HEK293T (cell line): ENCODE results near the gene ABR.

Experiments used
- CTCF ChIA-PET: fragments of 350-600 bp; formaldehyde crosslinking; extraction: SDS; loops from one replicate; lab custom pipeline; 2021; ENCODE audit warnings: antibody characterized with exemption, inconsistent platforms; lab: Yijun Ruan, JAX
- POLR2A ChIA-PET: fragments of 350-600 bp; formaldehyde crosslinking; extraction: SDS; loops from one replicate; lab custom pipeline; 2020; ENCODE audit warnings: antibody characterized with exemption, inconsistent platforms; lab: Yijun Ruan, JAX
- DNase-seq: peaks from one replicate; pipeline ENCODE4 v3.0.0; 2012; ENCODE audit warnings: mixed read lengths; ENCODE audit errors: extremely low spot score
- ARNT ChIP-seq: fragments of 450-650 bp; IDR thresholded peaks from 2 replicates; pipeline ENCODE4 v1.6.1; 2017; ENCODE audit warnings: mild to moderate bottlenecking
- BHLHE40 ChIP-seq: fragments of 450-650 bp; IDR thresholded peaks from 2 replicates; pipeline ENCODE4 v1.6.1; 2016; ENCODE audit warnings: mild to moderate bottlenecking, moderate library complexity, borderline replicate concordance
- CTBP1 ChIP-seq: fragments of 450-650 bp; IDR thresholded peaks from 2 replicates; pipeline ENCODE4 v1.6.1; 2016; ENCODE audit warnings: borderline replicate concordance
- ELF4 ChIP-seq: fragments of 450-650 bp; IDR thresholded peaks from 2 replicates; pipeline ENCODE4 v1.6.1; 2017; ENCODE audit warnings: antibody characterized with exemption
- FOXA1 ChIP-seq: fragments of 450-650 bp; IDR thresholded peaks from 2 replicates; pipeline ENCODE4 v1.6.1; 2016; ENCODE audit warnings: mild to moderate bottlenecking
- FOXK2 ChIP-seq: fragments of 450-650 bp; IDR thresholded peaks from 2 replicates; pipeline ENCODE4 v1.6.1; 2016; ENCODE audit warnings: mild to moderate bottlenecking
- FOXM1 ChIP-seq: fragments of 450-650 bp; IDR thresholded peaks from 2 replicates; pipeline ENCODE4 v1.6.1; 2017; ENCODE audit warnings: mild to moderate bottlenecking, borderline replicate concordance
- HDGF ChIP-seq: fragments of 450-650 bp; IDR thresholded peaks from 2 replicates; pipeline ENCODE4 v1.6.1; 2017; ENCODE audit warnings: antibody characterized with exemption, borderline replicate concordance
- L3MBTL2 ChIP-seq: fragments of 450-650 bp; conservative IDR thresholded peaks from 2 replicates; pipeline ENCODE4 v1.6.1; 2016; ENCODE audit warnings: mild to moderate bottlenecking
- LEF1 ChIP-seq: fragments of 450-650 bp; IDR thresholded peaks from 2 replicates; pipeline ENCODE4 v1.6.1; 2017; ENCODE audit warnings: mild to moderate bottlenecking, borderline replicate concordance
- NFRKB ChIP-seq: fragments of 450-650 bp; IDR thresholded peaks from 2 replicates; pipeline ENCODE4 v1.6.1; 2016; ENCODE audit warnings: mild to moderate bottlenecking, moderate library complexity
- SP1 ChIP-seq: fragments of 450-650 bp; IDR thresholded peaks from 2 replicates; pipeline ENCODE4 v1.6.1; 2017
- SUZ12 ChIP-seq: fragments of 450-650 bp; IDR thresholded peaks from 2 replicates; pipeline ENCODE4 v1.6.1; 2016; ENCODE audit warnings: mild to moderate bottlenecking
- TARDBP ChIP-seq: fragments of 450-650 bp; IDR thresholded peaks from 2 replicates; pipeline ENCODE4 v1.6.1; 2016
- ZNF384 ChIP-seq: fragments of 450-650 bp; IDR thresholded peaks from 2 replicates; pipeline ENCODE4 v1.6.1; 2016
- TF ChIP-seq, protein P1 (sequence below): fragments of 450-650 bp; IDR thresholded peaks from 2 replicates; pipeline ENCODE4 v1.6.1; 2016

Gene ABR

DNA sequence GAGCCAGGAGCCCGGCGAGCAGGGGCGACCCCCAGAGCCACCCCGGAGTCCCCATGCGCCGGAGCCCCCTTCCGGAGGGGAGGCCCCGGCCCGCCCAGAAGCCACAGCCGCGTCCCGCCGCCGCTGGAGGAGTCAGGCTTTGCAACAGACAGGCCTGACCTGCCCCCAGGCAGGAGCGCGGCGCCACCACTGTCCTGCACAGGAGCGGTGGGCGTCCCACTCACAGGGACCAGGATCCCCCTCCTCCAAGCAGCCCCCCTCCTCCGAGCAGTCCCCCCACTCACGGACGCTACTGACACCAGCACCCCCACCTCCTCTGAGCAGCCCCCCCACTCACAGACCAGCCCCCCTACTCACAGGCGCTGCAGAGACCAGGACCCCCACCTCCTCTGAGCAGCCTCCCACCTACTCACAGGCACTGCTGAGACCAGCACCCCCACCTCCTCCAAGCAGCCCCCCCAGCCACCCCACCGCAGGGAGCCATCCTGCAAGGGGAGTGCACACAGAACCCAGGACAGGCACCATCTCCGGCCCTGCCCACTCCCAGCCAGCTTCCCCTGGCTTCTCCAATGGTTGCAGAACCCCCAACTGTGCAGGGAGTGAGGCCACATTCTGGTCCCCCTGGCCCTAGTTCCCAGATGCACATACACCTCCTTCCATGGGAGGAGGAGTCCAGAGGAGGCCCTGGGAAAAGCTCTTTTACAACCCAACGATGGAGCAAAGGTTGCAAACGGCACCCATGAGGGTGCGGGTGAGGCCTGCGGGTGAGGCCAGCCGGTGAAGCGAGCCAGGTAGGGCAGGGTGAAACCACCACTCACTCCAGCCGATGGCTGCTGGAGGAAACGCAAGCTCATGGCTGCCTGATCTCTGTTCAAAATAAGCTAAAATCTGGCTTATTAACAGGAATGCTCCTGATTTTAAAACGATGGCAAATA, 69.9 kb downstream of the ABR start:
- DNase-seq, result no peak
- ChIA-PET POLR2A (interaction anchor here (1.1 to 1.3 kb wide), 2 partner anchors 14 to 68 kb away, joined by 3 read pairs; no protein-coding TSS in a partner anchor), CTCF (interaction anchor here (1.1 to 2.0 kb wide), 3 partner anchors 13 to 53 kb away, joined by 3 to 7 read pairs (median 7); no protein-coding TSS in a partner anchor)
- no peak for TF ChIP-seq BHLHE40
- TF ChIP-seq, protein P1, sequence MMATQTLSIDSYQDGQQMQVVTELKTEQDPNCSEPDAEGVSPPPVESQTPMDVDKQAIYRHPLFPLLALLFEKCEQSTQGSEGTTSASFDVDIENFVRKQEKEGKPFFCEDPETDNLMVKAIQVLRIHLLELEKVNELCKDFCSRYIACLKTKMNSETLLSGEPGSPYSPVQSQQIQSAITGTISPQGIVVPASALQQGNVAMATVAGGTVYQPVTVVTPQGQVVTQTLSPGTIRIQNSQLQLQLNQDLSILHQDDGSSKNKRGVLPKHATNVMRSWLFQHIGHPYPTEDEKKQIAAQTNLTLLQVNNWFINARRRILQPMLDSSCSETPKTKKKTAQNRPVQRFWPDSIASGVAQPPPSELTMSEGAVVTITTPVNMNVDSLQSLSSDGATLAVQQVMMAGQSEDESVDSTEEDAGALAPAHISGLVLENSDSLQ, result no peak
- no peak for TF ChIP-seq TARDBP
- no peak for TF ChIP-seq ARNT
- TF ChIP-seq L3MBTL2, result no peak
- TF ChIP-seq CTBP1, result no peak
- no peak for TF ChIP-seq LEF1
- no peak for TF ChIP-seq ZNF384
- no peak for TF ChIP-seq SP1
- TF ChIP-seq ELF4, result no peak
- TF ChIP-seq FOXM1, result no peak
- no peak for TF ChIP-seq NFRKB
- TF ChIP-seq SUZ12, result no peak
- no peak for TF ChIP-seq HDGF
- TF ChIP-seq FOXK2, result no peak

DNA sequence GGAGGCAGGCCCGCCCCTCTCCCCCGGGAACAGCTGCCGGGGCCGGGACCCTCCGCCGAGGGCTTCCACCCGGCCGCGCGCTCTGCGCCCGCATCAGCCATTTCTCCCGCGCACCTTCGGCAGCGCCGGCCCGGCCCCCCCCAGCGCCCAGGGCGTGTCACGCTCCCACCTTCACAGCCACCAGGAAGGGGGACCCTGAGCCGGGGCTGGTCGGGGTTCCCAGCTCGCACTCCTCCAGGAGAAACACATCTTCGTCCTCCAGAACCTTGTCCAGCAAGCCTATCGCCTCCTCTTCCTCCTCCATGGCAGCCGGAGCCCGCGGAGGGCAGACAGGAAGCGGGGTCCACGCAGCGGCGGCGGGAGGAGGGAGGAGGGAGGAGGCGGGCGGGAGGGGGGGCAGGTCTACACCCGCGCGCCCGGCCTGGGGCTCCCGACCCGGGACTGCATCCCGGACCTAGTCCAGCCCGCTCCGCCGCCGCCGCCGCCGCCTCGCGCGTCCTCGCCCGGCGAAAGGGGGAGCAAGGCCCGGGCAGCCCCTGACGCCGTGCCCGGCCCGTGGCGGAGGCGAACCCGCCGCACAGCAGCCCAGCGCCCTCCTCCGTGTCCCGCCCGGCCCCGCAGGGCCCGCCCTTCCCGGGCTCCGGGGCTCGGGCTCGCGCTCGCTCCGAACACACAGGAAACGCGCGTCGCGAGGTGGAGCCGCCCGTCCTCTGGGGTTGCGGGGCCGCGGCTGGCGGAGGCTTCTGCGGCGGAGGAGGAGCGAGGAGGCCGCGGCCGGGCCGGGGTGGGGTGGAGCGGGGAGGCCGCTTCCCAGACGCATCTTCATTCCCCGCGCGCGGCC, 70.8 kb downstream of the ABR start:
- ChIA-PET POLR2A (no interaction called here), CTCF (no interaction called here)
- DNase-seq, result peak; percentile 55
- TF ChIP-seq FOXM1 (peak; percentile 27; the same call in 1 of the 2 replicates), FOXA1 (no peak)

DNA sequence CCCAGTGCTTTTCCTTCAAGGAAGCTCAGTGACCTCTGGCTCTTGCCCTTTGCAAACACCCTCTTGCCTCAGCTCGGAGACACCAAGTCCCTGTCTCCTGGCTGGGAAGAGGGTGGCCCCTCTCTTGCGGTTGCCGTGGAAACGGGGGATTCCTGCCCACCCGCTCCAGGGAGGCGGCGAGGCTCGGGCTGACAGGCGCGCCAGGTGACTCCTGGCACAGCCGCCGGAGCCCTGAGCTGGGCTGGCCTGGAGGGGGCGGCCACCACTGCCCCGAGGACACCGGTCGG, 71.4 kb downstream of the ABR start:
- DNase-seq, result no peak
- no peak for TF ChIP-seq TARDBP
- no peak for TF ChIP-seq FOXM1
- TF ChIP-seq FOXK2, result no peak
- TF ChIP-seq NFRKB, result no peak
- no peak for TF ChIP-seq FOXA1
- TF ChIP-seq ARNT, result no peak
- TF ChIP-seq CTBP1, result no peak
- ChIA-PET POLR2A (no interaction called here), CTCF (no interaction called here)

DNA sequence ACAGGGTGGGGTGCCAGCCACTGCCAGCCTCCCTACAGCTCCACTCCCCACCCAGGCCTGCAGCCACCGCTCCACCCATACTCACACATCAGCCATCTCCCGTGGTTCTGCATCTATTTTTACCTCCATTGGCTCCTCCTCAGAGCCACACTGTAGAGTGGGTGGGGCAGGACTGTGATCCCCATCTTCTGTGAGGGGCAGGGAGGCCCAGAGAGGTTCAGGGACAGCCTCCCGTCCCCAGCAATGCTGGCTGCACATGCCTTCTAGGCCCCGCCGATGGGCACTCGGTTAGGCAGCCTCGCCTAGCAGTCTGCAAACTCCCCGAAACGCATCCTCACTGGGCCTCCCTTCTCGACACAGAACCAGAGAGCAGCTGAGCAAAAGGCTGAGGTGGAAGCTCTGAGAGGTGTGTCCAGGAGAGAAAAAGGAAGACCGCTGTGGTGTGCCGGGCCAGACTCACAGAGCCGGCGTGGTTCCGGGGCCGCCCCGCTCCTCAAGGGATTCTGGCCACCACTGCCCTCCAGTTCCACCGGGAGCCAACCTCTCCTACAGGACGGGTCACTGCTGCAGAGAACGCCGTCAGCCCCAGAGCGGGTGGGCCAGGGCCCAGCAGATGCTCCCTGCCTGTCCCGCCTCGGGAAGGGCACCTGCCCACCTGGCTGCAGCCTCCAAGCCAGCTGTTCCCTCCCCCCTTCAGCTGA, 71.9 kb downstream of the ABR start:
- ChIA-PET POLR2A (no interaction called here), CTCF (interaction anchor here (0.6 kb wide), 1 partner anchor 48 kb away, joined by 4 read pairs; no protein-coding TSS in a partner anchor)
- TF ChIP-seq LEF1 (no peak), SP1 (no peak), NFRKB (no peak), CTBP1 (no peak), FOXA1 (no peak), ELF4 (no peak), SUZ12 (no peak), FOXK2 (no peak), ARNT (no peak), L3MBTL2 (no peak), TARDBP (no peak), HDGF (no peak), FOXM1 (no peak), ZNF384 (no peak), BHLHE40 (no peak)
- TF ChIP-seq, protein P1, result no peak
- no peak for DNase-seq

DNA sequence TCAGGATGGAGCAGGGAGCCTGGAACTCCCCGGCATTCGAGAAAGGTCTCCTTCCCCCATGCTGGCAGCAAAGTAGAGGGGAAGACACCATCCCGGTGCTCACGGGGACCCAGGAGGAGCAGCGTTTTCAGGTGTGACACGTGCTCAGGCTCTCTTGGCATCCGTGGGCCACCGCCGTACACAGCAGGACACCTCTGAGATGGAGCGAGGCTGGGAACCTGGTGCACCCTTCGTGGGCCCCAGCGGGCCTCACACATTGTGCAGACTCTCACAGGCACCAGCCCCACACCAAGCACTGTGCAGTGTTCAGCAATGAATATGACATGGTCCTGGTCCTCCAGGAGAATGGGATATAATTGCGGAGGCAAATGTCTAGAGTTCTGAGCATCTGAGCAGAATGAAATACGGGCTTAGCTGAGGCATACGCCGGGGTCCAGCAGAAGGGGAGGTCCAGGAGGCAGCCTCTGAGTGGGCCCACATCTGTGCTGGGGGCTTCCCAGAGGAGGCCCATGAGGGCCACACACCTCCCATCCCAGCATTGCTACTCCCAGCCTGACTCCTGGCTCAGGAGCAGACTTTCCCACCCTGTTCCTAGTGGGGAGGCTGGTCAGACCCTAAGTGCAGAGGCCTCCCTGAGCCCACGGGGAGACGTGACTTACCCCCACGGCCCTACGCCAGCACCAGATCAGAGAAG, 72.6 kb downstream of the ABR start:
- TF ChIP-seq SP1 (no peak), ARNT (no peak), LEF1 (no peak), TARDBP (no peak), HDGF (no peak)
- POLR2A ChIA-PET, result no interaction called here
- DNase-seq, result no peak
- CTCF ChIA-PET, result interaction anchor here (0.6 kb wide), 1 partner anchor 47 kb away, joined by 4 read pairs; no protein-coding TSS in a partner anchor

DNA sequence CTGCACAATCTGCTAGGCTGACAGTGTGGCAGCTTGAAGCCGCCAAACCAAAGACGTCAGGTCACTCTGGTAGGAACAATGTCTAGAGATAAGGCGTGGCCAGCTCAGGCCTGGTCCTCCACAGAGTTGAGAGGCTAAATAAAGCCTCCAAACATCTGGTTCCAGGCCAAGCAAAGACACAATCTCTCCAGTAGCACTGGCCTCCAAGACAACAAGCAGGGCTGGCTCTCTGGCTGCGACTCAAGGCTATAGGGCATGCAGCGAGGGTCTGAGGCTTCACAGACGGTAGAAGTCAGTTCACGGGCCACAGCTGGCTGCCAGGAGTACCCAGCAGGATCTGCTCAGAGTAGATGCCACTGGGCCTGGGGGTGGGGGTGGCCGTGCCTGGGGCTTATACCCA, 75.6 kb downstream of the ABR start:
- TF ChIP-seq NFRKB (no peak), FOXM1 (no peak), SP1 (no peak), BHLHE40 (no peak), ARNT (no peak), ELF4 (no peak), HDGF (no peak), L3MBTL2 (no peak), CTBP1 (no peak), FOXK2 (no peak), LEF1 (no peak), ZNF384 (no peak), FOXA1 (no peak), TARDBP (no peak), SUZ12 (no peak)
- TF ChIP-seq, protein P1, result no peak
- no peak for DNase-seq
- ChIA-PET CTCF (no interaction called here), POLR2A (interaction anchor here (0.6 kb wide), 1 partner anchor 134 kb away, joined by 3 read pairs; no protein-coding TSS in a partner anchor)
